NCI-H2227 (cell line): ENCODE results near the gene C1orf50.
"Not testable (repeated sequence)": the region's sequence is repeated elsewhere in the genome, so short reads cannot be mapped to it uniquely, and the experiment has no call there.

ENCODE experiments used
- DNase-seq: peaks from one replicate; lab custom pipeline; 2025; ENCODE audit not compliant: unreplicated experiment; lab: John Stamatoyannopoulos, UW

C1orf50 gene

GRCh38 chr1:42739753-42740700 is 27.0 kb upstream of the C1orf50 start, which contains the start of gene CLDN19:
TSS of gene CLDN19 (minus strand) at chr1:42740236. CDS start at chr1:42740063, 173 bp downstream.
- no peak for DNase-seq

- no peak for DNase-seq
Measured at GRCh38 chr1:42740851-42741580, 26.0 kb upstream of the C1orf50 start.

GRCh38 chr1:42741706-42742105 is 25.3 kb upstream of the C1orf50 start:
- no peak for DNase-seq

- DNase-seq: no peak
Measured at GRCh38 chr1:42742141-42742540, 24.9 kb upstream of the C1orf50 start.

- DNase-seq: no peak
Measured at GRCh38 chr1:42742617-42743316, 24.3 kb upstream of the C1orf50 start.

GRCh38 chr1:42743317-42744147 is 23.5 kb upstream of the C1orf50 start:
- no peak for DNase-seq

GRCh38 chr1:42744148-42744413 is 23.0 kb upstream of the C1orf50 start:
- no peak for DNase-seq

- no peak for DNase-seq
Measured at GRCh38 chr1:42745851-42746250, 21.2 kb upstream of the C1orf50 start.

- no peak for DNase-seq
Measured at GRCh38 chr1:42746436-42747105, 20.5 kb upstream of the C1orf50 start.

GRCh38 chr1:42747125-42747524 is 19.9 kb upstream of the C1orf50 start:
- DNase-seq: peak; percentile 47

GRCh38 chr1:42748021-42748420 is 19.0 kb upstream of the C1orf50 start:
- no peak for DNase-seq

GRCh38 chr1:42748461-42749410 is 18.3 kb upstream of the C1orf50 start:
- DNase-seq: no peak

GRCh38 chr1:42750041-42750440 is 17.0 kb upstream of the C1orf50 start:
- no peak for DNase-seq

- not testable (repeated sequence) for DNase-seq
Measured at GRCh38 chr1:42751511-42752070, 15.5 kb upstream of the C1orf50 start.

GRCh38 chr1:42752284-42752683 is 14.8 kb upstream of the C1orf50 start:
- no peak for DNase-seq

GRCh38 chr1:42753070-42753469 is 14.0 kb upstream of the C1orf50 start:
- no peak for DNase-seq

GRCh38 chr1:42756956-42757891 is 9.8 kb upstream of the C1orf50 start:
- DNase-seq: peak; percentile 79

GRCh38 chr1:42757892-42758275 is 9.2 kb upstream of the C1orf50 start:
- DNase-seq: no peak
